SK-N-SH (cell line): ENCODE measurements around the gene TACC2. TPM values are rescaled to one million over a fixed set of nuclear protein-coding genes. Genes with fewer than 3 reads are reported as not detected.

Source experiments
- CTCF ChIA-PET: fragments of 300-600, 350-600 bp; formaldehyde crosslinking; extraction: SDS; loops from one replicate; lab custom pipeline; 2021; lab: Yijun Ruan, JAX
- POLR2A ChIA-PET: fragments of 350-600 bp; sonication (Branson Sonifier 250); formaldehyde crosslinking; extraction: SDS; loops from one replicate; lab custom pipeline; 2020; ENCODE audit warnings: antibody characterized with exemption, inconsistent platforms; lab: Yijun Ruan, JAX
- DNase-seq: peaks from one replicate; pipeline ENCODE4 v3.0.0; 2012
- H2AFZ ChIP-seq: fragments of 200-600 bp; sonication (generic); 2 replicates; pipeline ENCODE4 v1.8.1; 2016; ENCODE audit warnings: antibody characterized with exemption, mild to moderate bottlenecking, low read depth
- H3F3A ChIP-seq: fragments of 200-600 bp; sonication (generic); replicated peaks from 2 replicates; pipeline ENCODE3; 2016; ENCODE audit warnings: antibody characterized with exemption, mild to moderate bottlenecking; ENCODE audit not compliant: insufficient read depth
- H3K27ac ChIP-seq, 2 experiments: fragments of 200-500 bp in 1 of 2; fragments of 200-600 bp in 1 of 2; sonication (Bioruptor generic) in 1 of 2; sonication (generic), shearing (Covaris generic) in 1 of 2; 2 replicates each; pipeline versions ENCODE4 v1.5.1 to v1.6.1; 2014 to 2016; ENCODE audit warnings: low read depth in 2 of 2, inconsistent platforms in 1 of 2, low read length in 1 of 2, mild to moderate bottlenecking in 1 of 2, mixed read lengths in 1 of 2
- H3K27me3 ChIP-seq: fragments of 200-600 bp; sonication (generic), shearing (Covaris generic); 2 replicates; pipeline ENCODE4 v1.6.1; 2016; ENCODE audit warnings: mixed run types; ENCODE audit not compliant: insufficient read depth
- H3K36me3 ChIP-seq, 2 experiments: fragments of 200-500 bp in 1 of 2; fragments of 200-600 bp in 1 of 2; sonication (Bioruptor generic) in 1 of 2; sonication (generic) in 1 of 2; replicated peaks in 1 of 2; 2 replicates each; pipeline versions ENCODE3 to v1.5.1; 2014 to 2016; ENCODE audit warnings: low read length in 1 of 2, mild to moderate bottlenecking in 1 of 2; ENCODE audit not compliant: insufficient read depth in 2 of 2, control insufficient read depth in 1 of 2
- H3K4me1 ChIP-seq, 2 experiments: fragments of 200-500 bp in 1 of 2; fragments of 200-600 bp in 1 of 2; sonication (Bioruptor generic) in 1 of 2; sonication (generic), shearing (Covaris generic) in 1 of 2; 2 replicates each; pipeline versions ENCODE4 v1.5.1 to v1.6.1; 2014 to 2016; ENCODE audit warnings: low read depth in 1 of 2, low read length in 1 of 2, mixed run types in 1 of 2; ENCODE audit not compliant: insufficient read depth in 2 of 2, control insufficient read depth in 1 of 2
- H3K4me2 ChIP-seq: fragments of 200-600 bp; sonication (generic), shearing (Covaris generic); 2 replicates; pipeline ENCODE4 v1.6.1; 2017; ENCODE audit warnings: mixed run types
- H3K4me3 ChIP-seq, 2 experiments: fragments of 200-500 bp in 1 of 2; fragments of 200-600 bp in 1 of 2; sonication (Bioruptor generic) in 1 of 2; sonication (generic), shearing (Covaris generic) in 1 of 2; 2 replicates each; pipeline versions ENCODE4 v1.5.1 to v1.8.1; 2014 to 2016; ENCODE audit warnings: low read depth in 2 of 2, inconsistent platforms in 1 of 2, low read length in 1 of 2, mild to moderate bottlenecking in 1 of 2, mixed read lengths in 1 of 2, moderate library complexity in 1 of 2
- H3K79me2 ChIP-seq: fragments of 200-600 bp; sonication (generic); 2 replicates; pipeline ENCODE4 v1.8.1; 2017; ENCODE audit warnings: mild to moderate bottlenecking; ENCODE audit not compliant: insufficient read depth
- H3K9ac ChIP-seq: fragments of 200-600 bp; sonication (generic); 2 replicates; pipeline ENCODE4 v1.6.1; 2017; ENCODE audit warnings: mixed run types
- H3K9me2 ChIP-seq: fragments of 200-600 bp; sonication (generic); 2 replicates; pipeline ENCODE4 v1.6.1; 2017; ENCODE audit warnings: mixed run types
- H3K9me3 ChIP-seq: fragments of 200-600 bp; sonication (generic); 2 replicates; pipeline ENCODE4 v1.6.1; 2017; ENCODE audit warnings: mixed run types, mild to moderate bottlenecking, moderate library complexity
- H4K20me1 ChIP-seq: fragments of 200-600 bp; sonication (generic); 2 replicates; pipeline ENCODE4 v1.6.1; 2017; ENCODE audit warnings: mild to moderate bottlenecking, mixed run types; ENCODE audit not compliant: insufficient read depth
- FOXJ3 ChIP-seq: sonication (generic); formaldehyde crosslinking; IDR thresholded peaks from 2 replicates; pipeline ENCODE4 v1.5.1; 2020; ENCODE audit warnings: mild to moderate bottlenecking, missing genetic modification reagents
- POLR2AphosphoS5 ChIP-seq: IDR thresholded peaks from 2 replicates; pipeline ENCODE4 v1.6.1; 2012; ENCODE audit warnings: low read depth, low read length
- WGBS: methylation state at CpG from one replicate; pipeline ENCODE4 v1.1.6; 2017; ENCODE audit warnings: low lambda C conversion rate; 5-methylcytosine and 5-hydroxymethylcytosine counted together
- polyA plus RNA-seq, 3 experiments: library from polyadenylated mRNA; depleted of rRNA; stranded (reverse); fragments of >200 nt; gene quantifications; 2 replicates each; pipeline ENCODE4 v1.2.3, GENCODE V29; 2012
- TF ChIP-seq, protein P1 (sequence below): IDR thresholded peaks from 2 replicates; pipeline ENCODE4; 2012
- TF ChIP-seq, protein P2 (sequence below): IDR thresholded peaks from 2 replicates; pipeline ENCODE4 v1.4.0; 2012; ENCODE audit warnings: low read depth, borderline replicate concordance
- TF ChIP-seq, protein P3 (sequence below): fragments of 200-600 bp; sonication (generic); IDR thresholded peaks from 2 replicates; pipeline ENCODE4 v1.6.1; 2017; ENCODE audit warnings: antibody characterized with exemption, mild to moderate bottlenecking, moderate library complexity

TACC2 gene
- polyA plus RNA-seq, 1 of the 3 experiments (the other 2 are of a cell fraction), result 8.8 TPM

DNA sequence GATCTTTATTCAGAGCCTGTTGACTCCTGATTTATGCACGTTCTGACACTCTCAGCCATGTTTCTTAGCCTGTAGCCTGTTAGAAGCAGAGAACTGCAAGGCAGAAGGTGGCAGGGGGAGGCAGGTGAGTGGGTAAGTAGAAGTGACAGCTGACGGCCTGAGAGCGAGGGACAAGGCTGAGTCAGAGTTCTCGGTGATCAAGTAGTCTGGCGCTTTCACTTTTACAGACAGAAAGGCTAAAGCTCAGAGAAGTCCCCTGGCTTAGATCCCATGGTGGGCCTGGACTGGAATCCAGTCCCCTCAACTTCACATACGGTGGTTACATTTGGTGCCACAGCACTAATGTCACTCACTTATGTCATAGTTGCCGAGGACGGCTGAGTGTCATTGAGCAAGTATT, 139.0 kb downstream of the TACC2 start:
- Histone ChIP-seq H4K20me1 (no peaks in the 10 kb centered on the region), H3K79me2 (peaks cover 13% of the 10 kb centered on the region; the same call in 1 of the 2 replicates), H3K4me1 (peaks cover 5 to 13% of the 10 kb centered on the region in 2 experiments; a peak in 3 of 4 replicates), H3K4me3 (no peak overlapping the region), H2AFZ (no peak overlapping the region), H3K4me2 (peak overlapping the region; percentile 56; the same call in 1 of the 2 replicates), H3F3A (peaks cover 18% of the 10 kb centered on the region), H3K9ac (no peak overlapping the region; the same call in 1 of the 2 replicates), H3K36me3 (no peaks in the 10 kb centered on the region), H3K9me2 (no peaks in the 10 kb centered on the region), H3K27me3 (no peaks in the 10 kb centered on the region)
- CTCF ChIA-PET, result interaction anchor here (1.5 to 3.7 kb wide), 4 partner anchors 9 to 15 kb away, joined by 3 to 18 read pairs (median 6); no protein-coding TSS in a partner anchor
- no peak for DNase-seq
- WGBS, result 54% methylated on average over 8 of the region's 8 CpGs
- POLR2A ChIA-PET, result interaction anchor here (0.8 kb wide), 1 partner anchor 11 kb away, joined by 3 read pairs; no protein-coding TSS in a partner anchor
- TF ChIP-seq, protein P1, sequence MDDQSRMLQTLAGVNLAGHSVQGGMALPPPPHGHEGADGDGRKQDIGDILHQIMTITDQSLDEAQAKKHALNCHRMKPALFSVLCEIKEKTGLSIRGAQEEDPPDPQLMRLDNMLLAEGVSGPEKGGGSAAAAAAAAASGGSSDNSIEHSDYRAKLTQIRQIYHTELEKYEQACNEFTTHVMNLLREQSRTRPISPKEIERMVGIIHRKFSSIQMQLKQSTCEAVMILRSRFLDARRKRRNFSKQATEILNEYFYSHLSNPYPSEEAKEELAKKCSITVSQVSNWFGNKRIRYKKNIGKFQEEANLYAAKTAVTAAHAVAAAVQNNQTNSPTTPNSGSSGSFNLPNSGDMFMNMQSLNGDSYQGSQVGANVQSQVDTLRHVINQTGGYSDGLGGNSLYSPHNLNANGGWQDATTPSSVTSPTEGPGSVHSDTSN, result 0 out of 2 replicates have a peak, but pooled peaks have one; percentile 15
- TF ChIP-seq, protein P2, sequence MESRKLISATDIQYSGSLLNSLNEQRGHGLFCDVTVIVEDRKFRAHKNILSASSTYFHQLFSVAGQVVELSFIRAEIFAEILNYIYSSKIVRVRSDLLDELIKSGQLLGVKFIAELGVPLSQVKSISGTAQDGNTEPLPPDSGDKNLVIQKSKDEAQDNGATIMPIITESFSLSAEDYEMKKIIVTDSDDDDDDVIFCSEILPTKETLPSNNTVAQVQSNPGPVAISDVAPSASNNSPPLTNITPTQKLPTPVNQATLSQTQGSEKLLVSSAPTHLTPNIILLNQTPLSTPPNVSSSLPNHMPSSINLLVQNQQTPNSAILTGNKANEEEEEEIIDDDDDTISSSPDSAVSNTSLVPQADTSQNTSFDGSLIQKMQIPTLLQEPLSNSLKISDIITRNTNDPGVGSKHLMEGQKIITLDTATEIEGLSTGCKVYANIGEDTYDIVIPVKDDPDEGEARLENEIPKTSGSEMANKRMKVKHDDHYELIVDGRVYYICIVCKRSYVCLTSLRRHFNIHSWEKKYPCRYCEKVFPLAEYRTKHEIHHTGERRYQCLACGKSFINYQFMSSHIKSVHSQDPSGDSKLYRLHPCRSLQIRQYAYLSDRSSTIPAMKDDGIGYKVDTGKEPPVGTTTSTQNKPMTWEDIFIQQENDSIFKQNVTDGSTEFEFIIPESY, result no peak
- no peak for TF ChIP-seq FOXJ3 (CRISPR knock-in tag)
- TF ChIP-seq, all 33 proteins: peak for 1
- Histone ChIP-seq H3K27ac (peak overlapping the region in 1 of 2 experiments; percentile 62; a peak in 3 of 4 replicates), H3K9me3 (no peaks in the 10 kb centered on the region)

DNA sequence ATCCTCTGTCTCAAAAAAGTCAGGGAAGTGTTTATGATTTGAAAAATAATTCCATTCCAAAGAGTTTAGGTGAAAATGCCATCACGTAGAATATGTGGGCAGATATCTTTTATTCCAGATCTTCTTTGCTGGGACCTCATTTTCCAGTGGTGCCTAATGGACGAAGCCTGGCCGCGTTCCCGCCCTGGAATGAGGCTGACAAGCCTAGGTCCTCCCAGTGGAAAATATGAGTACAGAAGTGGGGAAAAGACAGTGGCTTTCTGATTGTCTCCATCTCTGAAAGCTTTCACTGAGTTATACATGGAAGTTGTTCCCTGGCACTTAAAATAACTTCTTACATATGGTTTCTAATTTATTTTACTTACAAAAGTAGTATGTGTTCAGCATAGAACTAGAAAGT, 139.4 kb downstream of the TACC2 start:
- TF ChIP-seq POLR2AphosphoS5, result no peak
- TF ChIP-seq, protein P3, sequence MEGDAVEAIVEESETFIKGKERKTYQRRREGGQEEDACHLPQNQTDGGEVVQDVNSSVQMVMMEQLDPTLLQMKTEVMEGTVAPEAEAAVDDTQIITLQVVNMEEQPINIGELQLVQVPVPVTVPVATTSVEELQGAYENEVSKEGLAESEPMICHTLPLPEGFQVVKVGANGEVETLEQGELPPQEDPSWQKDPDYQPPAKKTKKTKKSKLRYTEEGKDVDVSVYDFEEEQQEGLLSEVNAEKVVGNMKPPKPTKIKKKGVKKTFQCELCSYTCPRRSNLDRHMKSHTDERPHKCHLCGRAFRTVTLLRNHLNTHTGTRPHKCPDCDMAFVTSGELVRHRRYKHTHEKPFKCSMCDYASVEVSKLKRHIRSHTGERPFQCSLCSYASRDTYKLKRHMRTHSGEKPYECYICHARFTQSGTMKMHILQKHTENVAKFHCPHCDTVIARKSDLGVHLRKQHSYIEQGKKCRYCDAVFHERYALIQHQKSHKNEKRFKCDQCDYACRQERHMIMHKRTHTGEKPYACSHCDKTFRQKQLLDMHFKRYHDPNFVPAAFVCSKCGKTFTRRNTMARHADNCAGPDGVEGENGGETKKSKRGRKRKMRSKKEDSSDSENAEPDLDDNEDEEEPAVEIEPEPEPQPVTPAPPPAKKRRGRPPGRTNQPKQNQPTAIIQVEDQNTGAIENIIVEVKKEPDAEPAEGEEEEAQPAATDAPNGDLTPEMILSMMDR, result peak; percentile 18
- TF ChIP-seq, all 33 proteins: peak for 1
- Histone ChIP-seq H3F3A (peaks cover 18% of the 10 kb centered on the region), H2AFZ (no peak overlapping the region), H3K79me2 (peaks cover 12% of the 10 kb centered on the region; the same call in 1 of the 2 replicates), H3K36me3 (no peaks in the 10 kb centered on the region), H3K4me2 (peak overlapping the region; percentile 56; the same call in 1 of the 2 replicates), H3K9me3 (no peaks in the 10 kb centered on the region), H3K27me3 (no peaks in the 10 kb centered on the region), H3K27ac (peak overlapping the region in 1 of 2 experiments; percentile 62; a peak in 2 of 4 replicates), H4K20me1 (no peaks in the 10 kb centered on the region), H3K4me3 (no peak overlapping the region), H3K9me2 (no peaks in the 10 kb centered on the region), H3K9ac (no peak overlapping the region; the same call in 1 of the 2 replicates), H3K4me1 (peaks cover 5 to 15% of the 10 kb centered on the region in 2 experiments; a peak in 3 of 4 replicates)
- ChIA-PET CTCF (interaction anchor here (1.5 to 3.7 kb wide), 3 partner anchors 13 to 16 kb away, joined by 3 to 18 read pairs (median 6); no protein-coding TSS in a partner anchor), POLR2A (no interaction called here)
- DNase-seq, result no peak
- WGBS, result 67% methylated on average over 5 of the region's 5 CpGs
